HUES48 (cell line): Measurements from ENCODE around the gene RET.

Experiments used
- H3K27ac ChIP-seq: one replicate; pipeline ENCODE4 v1.7.0; 2013; ENCODE audit warnings: low read depth, low read length, inconsistent platforms
- H3K27me3 ChIP-seq: 2 replicates; pipeline ENCODE4 v1.6.1; 2013; ENCODE audit warnings: mild to moderate bottlenecking, low read length; ENCODE audit not compliant: control insufficient read depth, insufficient read depth
- H3K36me3 ChIP-seq: 2 replicates; pipeline ENCODE4 v1.6.1; 2013; ENCODE audit warnings: low read length; ENCODE audit not compliant: control insufficient read depth, insufficient read depth
- H3K4me1 ChIP-seq: 2 replicates; pipeline ENCODE4 v1.6.1; 2013; ENCODE audit warnings: mild to moderate bottlenecking, low read length; ENCODE audit not compliant: control insufficient read depth, insufficient read depth
- H3K4me3 ChIP-seq: 2 replicates; pipeline ENCODE4 v1.5.1; 2013; ENCODE audit warnings: mild to moderate bottlenecking, low read depth, low read length
- H3K9ac ChIP-seq: 2 replicates; pipeline ENCODE4 v1.6.1; 2013; ENCODE audit warnings: mild to moderate bottlenecking, low read depth, low read length, moderate library complexity
- H3K9me3 ChIP-seq: 2 replicates; pipeline ENCODE4 v1.6.1; 2013; ENCODE audit warnings: low read length; ENCODE audit not compliant: control insufficient read depth, insufficient read depth

The RET gene

GRCh38 chr10:43076876-43077420, at the start of gene RET:
Gene RET (plus strand): TSS chr10:43077069. CDS start chr10:43077259, 190 bp downstream.
- Histone ChIP-seq H3K36me3 (no peaks in the 10 kb centered on the region), H3K27ac (no peak within 1 kb of the TSS), H3K27me3 (peaks cover 49% of the 10 kb centered on the region), H3K4me3 (peak within 1 kb of the TSS; percentile 66), H3K4me1 (peaks cover 6% of the 10 kb centered on the region; the same call in 1 of the 2 replicates), H3K9me3 (no peaks in the 10 kb centered on the region), H3K9ac (no peak within 1 kb of the TSS; the same call in 1 of the 2 replicates)

- no peaks in the 10 kb centered on the region for H3K36me3 ChIP-seq
- no peak overlapping the region for H3K27ac ChIP-seq
- no peak overlapping the region for H3K9ac ChIP-seq
- peaks cover 48% of the 10 kb centered on the region for H3K27me3 ChIP-seq
- no peaks in the 10 kb centered on the region for H3K9me3 ChIP-seq
- H3K4me1 ChIP-seq: peaks cover 15% of the 10 kb centered on the region
- H3K4me3 ChIP-seq: no peak overlapping the region
Observed at GRCh38 chr10:43027331-43027955, 49.4 kb upstream of the RET start.

- peaks cover 4% of the 10 kb centered on the region; the same call in 1 of the 2 replicates for H3K9me3 ChIP-seq
- H3K4me1 ChIP-seq: peaks cover 15% of the 10 kb centered on the region
- H3K36me3 ChIP-seq: no peaks in the 10 kb centered on the region
- H3K27ac ChIP-seq: no peak overlapping the region
- H3K4me3 ChIP-seq: no peak overlapping the region
- no peak overlapping the region for H3K9ac ChIP-seq
- H3K27me3 ChIP-seq: peaks cover 48% of the 10 kb centered on the region
Observed at GRCh38 chr10:43028143-43028542, 48.7 kb upstream of the RET start.

- no peaks in the 10 kb centered on the region for H3K36me3 ChIP-seq
- no peak overlapping the region for H3K27ac ChIP-seq
- H3K9me3 ChIP-seq: peaks cover 4% of the 10 kb centered on the region; the same call in 1 of the 2 replicates
- H3K4me1 ChIP-seq: peaks cover 15% of the 10 kb centered on the region
- H3K27me3 ChIP-seq: peaks cover 48% of the 10 kb centered on the region
- H3K9ac ChIP-seq: no peak overlapping the region
- H3K4me3 ChIP-seq: no peak overlapping the region
Observed at GRCh38 chr10:43029043-43029442, 47.8 kb upstream of the RET start.

GRCh38 chr10:43032613-43033012, 44.3 kb upstream of the RET start:
- Histone ChIP-seq H3K27me3 (peaks cover 17% of the 10 kb centered on the region), H3K9ac (no peak overlapping the region), H3K9me3 (peaks cover 4% of the 10 kb centered on the region; the same call in 1 of the 2 replicates), H3K36me3 (no peaks in the 10 kb centered on the region), H3K4me1 (no peaks in the 10 kb centered on the region), H3K27ac (no peak overlapping the region), H3K4me3 (no peak overlapping the region)

GRCh38 chr10:43035800-43036199, 41.1 kb upstream of the RET start:
- Histone ChIP-seq H3K27me3 (no peaks in the 10 kb centered on the region), H3K4me3 (no peak overlapping the region), H3K9ac (no peak overlapping the region), H3K36me3 (no peaks in the 10 kb centered on the region), H3K9me3 (peaks cover 4% of the 10 kb centered on the region; the same call in 1 of the 2 replicates), H3K27ac (no peak overlapping the region), H3K4me1 (no peaks in the 10 kb centered on the region)

GRCh38 chr10:43036481-43037428, 40.1 kb upstream of the RET start:
- H3K9ac ChIP-seq: no peak overlapping the region
- H3K9me3 ChIP-seq: peaks cover 4% of the 10 kb centered on the region; the same call in 1 of the 2 replicates
- no peaks in the 10 kb centered on the region for H3K36me3 ChIP-seq
- no peaks in the 10 kb centered on the region for H3K27me3 ChIP-seq
- no peaks in the 10 kb centered on the region for H3K4me1 ChIP-seq
- no peak overlapping the region for H3K4me3 ChIP-seq
- no peak overlapping the region for H3K27ac ChIP-seq

- Histone ChIP-seq H3K4me3 (no peak overlapping the region), H3K4me1 (no peaks in the 10 kb centered on the region), H3K27ac (no peak overlapping the region), H3K36me3 (no peaks in the 10 kb centered on the region), H3K9me3 (peaks cover 4% of the 10 kb centered on the region; the same call in 1 of the 2 replicates), H3K27me3 (no peaks in the 10 kb centered on the region), H3K9ac (no peak overlapping the region)
Observed at GRCh38 chr10:43037440-43037839, 39.4 kb upstream of the RET start.

- Histone ChIP-seq H3K36me3 (no peaks in the 10 kb centered on the region), H3K4me3 (no peak overlapping the region), H3K4me1 (no peaks in the 10 kb centered on the region), H3K9ac (no peak overlapping the region), H3K27ac (no peak overlapping the region), H3K27me3 (no peaks in the 10 kb centered on the region), H3K9me3 (no peaks in the 10 kb centered on the region)
Observed at GRCh38 chr10:43037942-43038782, 38.7 kb upstream of the RET start.

GRCh38 chr10:43038783-43039623, 37.9 kb upstream of the RET start:
- no peak overlapping the region for H3K9ac ChIP-seq
- peaks cover 8% of the 10 kb centered on the region for H3K4me1 ChIP-seq
- no peak overlapping the region for H3K27ac ChIP-seq
- no peaks in the 10 kb centered on the region for H3K9me3 ChIP-seq
- no peak overlapping the region for H3K4me3 ChIP-seq
- no peaks in the 10 kb centered on the region for H3K27me3 ChIP-seq
- H3K36me3 ChIP-seq: no peaks in the 10 kb centered on the region
